Transverse colon (tissue), 4 donors: ENCODE results near the gene CNNM2. TPM values are rescaled to one million over a fixed set of nuclear protein-coding genes. Genes with fewer than 3 reads are reported as not detected.

Source experiments
- DNase-seq: peaks from one replicate; pipeline ENCODE4 v3.0.0-alpha.2; 2019
- H3K27ac ChIP-seq, 4 donors: fragments of 200-600 bp; sonication (generic); 2 replicates each; pipeline ENCODE4 v1.5.1; 2016 to 2018; ENCODE audit warnings: inconsistent platforms in 4 of 4
- H3K27me3 ChIP-seq: fragments of 200-600 bp; sonication (generic); 2 replicates; pipeline ENCODE4 v1.5.1; 2017; ENCODE audit warnings: inconsistent platforms
- H3K36me3 ChIP-seq, 4 donors: fragments of 200-600 bp; sonication (generic); 2 replicates each; pipeline ENCODE4 v1.5.1; 2017 to 2019; ENCODE audit warnings: inconsistent platforms in 4 of 4
- H3K4me1 ChIP-seq, 4 donors: fragments of 200-600 bp; sonication (generic); 2 replicates each; pipeline ENCODE4 v1.5.1; 2017 to 2020; ENCODE audit warnings: inconsistent platforms in 4 of 4
- H3K4me3 ChIP-seq, 4 donors: fragments of 200-600 bp; sonication (generic); 1 replicate in 1 of 4; 2 replicates in 3 of 4; pipeline versions ENCODE4 v1.5.1 to v1.6.1; 2017 to 2019; ENCODE audit warnings: inconsistent platforms in 4 of 4
- H3K9me3 ChIP-seq, 2 donors: fragments of 200-600 bp; sonication (generic); 2 replicates each; pipeline ENCODE4 v1.5.1; 2017 to 2019; ENCODE audit warnings: inconsistent platforms in 2 of 2
- EP300 ChIP-seq: sonication (generic); formaldehyde crosslinking; IDR thresholded peaks from one replicate; pipeline ENCODE4 v1.6.1; 2017; ENCODE audit warnings: antibody characterized with exemption, low read depth
- POLR2A ChIP-seq: fragments of 450-650 bp; IDR thresholded peaks from one replicate; pipeline ENCODE4 v1.6.1; 2016; ENCODE audit warnings: antibody characterized with exemption, mild to moderate bottlenecking, moderate library complexity
- POLR2AphosphoS5 ChIP-seq, 3 donors: sonication (generic); formaldehyde crosslinking; IDR thresholded peaks; one replicate each; pipeline ENCODE4 v1.6.1; 2016; ENCODE audit warnings: antibody characterized with exemption in 3 of 3
- WGBS, 2 donors: methylation state at CpG; one replicate each; pipeline ENCODE4 v1.1.5; 2018; ENCODE audit warnings: low coverage in 1 of 2; 5-methylcytosine and 5-hydroxymethylcytosine counted together
- in situ Hi-C, 4 donors: fragments of 200-750 bp; cut with MboI; loops; one replicate each; pipeline versions ENCODE4 v1.15.0 to v1.15.1; 2017; ENCODE audit warnings: low sequenced_read_pairs in 3 of 4, low pct_ligation_motif_present in 1 of 4, low pct_unique_long_range_greater_than_20kb in 1 of 4
- intact Hi-C: fragments of 100-400 bp; cut with DNase I; formaldehyde crosslinking; loops from one replicate; pipeline ENCODE4 v1.15.1; 2023; ENCODE audit warnings: low total_unique reads
- total RNA-seq, 4 donors: library from RNA; depleted of rRNA; stranded (reverse); fragments of >200 nt; gene quantifications; one replicate each; pipeline ENCODE4 v1.1.0, GENCODE V29; 2016
- TF ChIP-seq, protein P1 (sequence below), 5 experiments: fragments of 200-600 bp in 3 of 5; fragments of 450-650 bp in 2 of 5; sonication (generic) in 3 of 5; IDR thresholded peaks; 1 replicate in 2 of 5; 2 replicates in 3 of 5; pipeline ENCODE4 v1.5.1; 2016 to 2017; ENCODE audit warnings: antibody characterized with exemption in 5 of 5, inconsistent platforms in 3 of 5, mild to moderate bottlenecking in 2 of 5, moderate library complexity in 1 of 5

CNNM2 gene
- total RNA-seq, 4 donors from 2014 or later, result 48.0 to 144 (median 100) TPM

GRCh38 chr10:102904346-102904745 lies 13.7 kb upstream of the CNNM2 start:
- TF ChIP-seq, protein P1, sequence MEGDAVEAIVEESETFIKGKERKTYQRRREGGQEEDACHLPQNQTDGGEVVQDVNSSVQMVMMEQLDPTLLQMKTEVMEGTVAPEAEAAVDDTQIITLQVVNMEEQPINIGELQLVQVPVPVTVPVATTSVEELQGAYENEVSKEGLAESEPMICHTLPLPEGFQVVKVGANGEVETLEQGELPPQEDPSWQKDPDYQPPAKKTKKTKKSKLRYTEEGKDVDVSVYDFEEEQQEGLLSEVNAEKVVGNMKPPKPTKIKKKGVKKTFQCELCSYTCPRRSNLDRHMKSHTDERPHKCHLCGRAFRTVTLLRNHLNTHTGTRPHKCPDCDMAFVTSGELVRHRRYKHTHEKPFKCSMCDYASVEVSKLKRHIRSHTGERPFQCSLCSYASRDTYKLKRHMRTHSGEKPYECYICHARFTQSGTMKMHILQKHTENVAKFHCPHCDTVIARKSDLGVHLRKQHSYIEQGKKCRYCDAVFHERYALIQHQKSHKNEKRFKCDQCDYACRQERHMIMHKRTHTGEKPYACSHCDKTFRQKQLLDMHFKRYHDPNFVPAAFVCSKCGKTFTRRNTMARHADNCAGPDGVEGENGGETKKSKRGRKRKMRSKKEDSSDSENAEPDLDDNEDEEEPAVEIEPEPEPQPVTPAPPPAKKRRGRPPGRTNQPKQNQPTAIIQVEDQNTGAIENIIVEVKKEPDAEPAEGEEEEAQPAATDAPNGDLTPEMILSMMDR (IDR thresholded peaks at IDR 0.05), result no peak
- no peak for TF ChIP-seq POLR2A
- Histone ChIP-seq H3K36me3 (no peaks in the 10 kb centered on the region), H3K4me1 (no peaks in the 10 kb centered on the region), H3K27ac (no peak overlapping the region), H3K9me3 (no peaks in the 10 kb centered on the region), H3K4me3 (no peak overlapping the region), H3K27me3 (no peaks in the 10 kb centered on the region)
- in situ Hi-C loops (loop anchor here (5.0 to 25.0 kb wide), 5 partner anchors 67 to 333 kb away; partner anchors contain the start of genes CYP17A1 (in 3 of the 4) and RPEL1 (in 1 of the 4)), intact Hi-C loops (no loop called here)
- no peak for DNase-seq

DNA sequence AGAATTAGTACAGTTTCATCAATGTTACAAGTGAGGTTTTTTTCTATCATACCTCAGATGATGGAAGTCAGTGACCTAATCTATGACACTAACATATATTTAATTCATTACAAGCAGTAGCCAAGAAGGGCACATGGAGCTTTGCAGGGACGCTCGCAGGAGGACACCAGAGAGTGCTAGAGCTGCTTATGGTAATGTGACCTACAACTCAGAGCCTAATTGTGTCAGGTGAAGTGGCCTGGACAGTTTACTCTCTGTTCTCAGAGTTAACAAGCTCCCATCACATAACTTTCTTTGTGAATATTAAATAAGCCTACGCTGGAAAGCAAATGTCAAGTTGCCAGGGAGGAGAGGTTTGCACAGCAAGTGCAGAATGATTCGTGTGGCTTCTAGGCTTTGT lies 11.6 kb upstream of the CNNM2 start:
- Histone ChIP-seq H3K27me3 (no peaks in the 10 kb centered on the region), H3K9me3 (no peaks in the 10 kb centered on the region), H3K4me3 (no peak overlapping the region), H3K36me3 (no peaks in the 10 kb centered on the region), H3K27ac (no peak overlapping the region), H3K4me1 (no peaks in the 10 kb centered on the region)
- 71 to 89% methylated on average over 3 to 4 of the region's 4 CpGs for WGBS, 2 donors
- in situ Hi-C loops, result loop anchor here (10.0 to 25.0 kb wide), 4 partner anchors 72 to 331 kb away; partner anchors contain the start of genes CYP17A1 (in 2 of the 4) and RPEL1 (in 1 of the 4)
- intact Hi-C loops, result no loop called here
- TF ChIP-seq POLR2AphosphoS5 (IDR thresholded peaks at IDR 0.05), result no peak
- TF ChIP-seq, protein P1 (IDR thresholded peaks at IDR 0.05), result no peak
- TF ChIP-seq POLR2A, result no peak
- TF ChIP-seq EP300, result no peak
- DNase-seq, result no peak

DNA sequence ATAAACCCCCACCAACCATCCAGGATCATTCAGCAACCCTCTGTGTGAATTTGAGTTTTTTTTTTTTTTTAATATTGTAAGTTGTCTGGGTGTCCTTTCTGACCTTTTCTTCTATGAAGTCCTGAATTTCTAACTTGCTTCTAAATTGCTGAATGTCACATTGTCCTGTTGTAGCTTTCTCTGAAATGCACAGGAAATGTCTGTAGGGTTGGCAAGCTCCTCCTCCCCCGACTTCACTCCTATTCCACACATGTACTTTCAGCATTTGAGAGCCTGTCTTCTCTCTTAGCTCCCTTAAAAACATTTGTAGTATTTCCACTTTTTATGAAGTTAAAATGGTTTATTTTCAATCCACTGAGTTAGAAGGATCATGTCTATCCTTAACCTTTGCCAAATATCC lies 3.3 kb upstream of the CNNM2 start:
- intact Hi-C loops (loop anchor here (5.0 kb wide), 1 partner anchor 328 kb away; no protein-coding TSS in a partner anchor), in situ Hi-C loops (loop anchor here (5.0 to 25.0 kb wide), 5 partner anchors 150 to 330 kb away; partner anchors contain the start of gene RPEL1 (in 3 of the 4))
- WGBS, 2 donors, result 50 to 58% methylated on average over 1 of the region's 1 CpG
- Histone ChIP-seq H3K4me1 (peaks cover 0 to 15% (median 12%) of the 10 kb centered on the region in 4 donors), H3K9me3 (no peaks in the 10 kb centered on the region), H3K27me3 (no peaks in the 10 kb centered on the region), H3K4me3 (no peak overlapping the region), H3K36me3 (no peaks in the 10 kb centered on the region), H3K27ac (no peak overlapping the region)
- TF ChIP-seq POLR2AphosphoS5 (IDR thresholded peaks at IDR 0.05) (no peak), POLR2A (no peak), EP300 (no peak)
- TF ChIP-seq, protein P1 (IDR thresholded peaks at IDR 0.05), result no peak
- DNase-seq, result no peak

- no peaks in the 10 kb centered on the region for H3K36me3 ChIP-seq
- 79 to 82% methylated on average over 6 to 7 of the region's 7 CpGs for WGBS, 2 donors
- in situ Hi-C loops, result loop anchor here (5.0 to 25.0 kb wide), 5 partner anchors 149 to 329 kb away; partner anchors contain the start of gene RPEL1 (in 3 of the 4)
- H3K4me1 ChIP-seq, result peaks cover 1 to 29% (median 21%) of the 10 kb centered on the region in 4 donors
- TF ChIP-seq POLR2A (no peak), EP300 (no peak), POLR2AphosphoS5 (IDR thresholded peaks at IDR 0.05) (no peak)
- TF ChIP-seq, protein P1 (IDR thresholded peaks at IDR 0.05), result no peak
- H3K4me3 ChIP-seq, result no peak overlapping the region
- H3K9me3 ChIP-seq, result no peaks in the 10 kb centered on the region
- no peak for DNase-seq
- no peaks in the 10 kb centered on the region for H3K27me3 ChIP-seq
- intact Hi-C loops, result loop anchor here (5.0 kb wide), 1 partner anchor 326 kb away; no protein-coding TSS in a partner anchor
- H3K27ac ChIP-seq, result no peak overlapping the region
Observed at GRCh38 chr10:102916173-102916572, 1.9 kb upstream of the CNNM2 start.
